ENCODE data around the gene ITGB8.

- TF ChIP-seq POLR2A (IDR thresholded peaks at IDR 0.05): no peak
- TF ChIP-seq, protein P1, sequence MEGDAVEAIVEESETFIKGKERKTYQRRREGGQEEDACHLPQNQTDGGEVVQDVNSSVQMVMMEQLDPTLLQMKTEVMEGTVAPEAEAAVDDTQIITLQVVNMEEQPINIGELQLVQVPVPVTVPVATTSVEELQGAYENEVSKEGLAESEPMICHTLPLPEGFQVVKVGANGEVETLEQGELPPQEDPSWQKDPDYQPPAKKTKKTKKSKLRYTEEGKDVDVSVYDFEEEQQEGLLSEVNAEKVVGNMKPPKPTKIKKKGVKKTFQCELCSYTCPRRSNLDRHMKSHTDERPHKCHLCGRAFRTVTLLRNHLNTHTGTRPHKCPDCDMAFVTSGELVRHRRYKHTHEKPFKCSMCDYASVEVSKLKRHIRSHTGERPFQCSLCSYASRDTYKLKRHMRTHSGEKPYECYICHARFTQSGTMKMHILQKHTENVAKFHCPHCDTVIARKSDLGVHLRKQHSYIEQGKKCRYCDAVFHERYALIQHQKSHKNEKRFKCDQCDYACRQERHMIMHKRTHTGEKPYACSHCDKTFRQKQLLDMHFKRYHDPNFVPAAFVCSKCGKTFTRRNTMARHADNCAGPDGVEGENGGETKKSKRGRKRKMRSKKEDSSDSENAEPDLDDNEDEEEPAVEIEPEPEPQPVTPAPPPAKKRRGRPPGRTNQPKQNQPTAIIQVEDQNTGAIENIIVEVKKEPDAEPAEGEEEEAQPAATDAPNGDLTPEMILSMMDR (IDR thresholded peaks at IDR 0.05): no peak
Measured at GRCh38 chr7:20381406-20382034, 50.8 kb downstream of the ITGB8 start.

All from tibial nerve (tissue), 3 donors.